BJ (cell line): ENCODE data around the gene PTCD1. TPM values are rescaled to one million over a fixed set of nuclear protein-coding genes. Genes with fewer than 3 reads are reported as not detected.
A peak's percentile ranks its signal among the peaks of the same experiment; 100 is the strongest.

ENCODE experiments used
- CTCF ChIA-PET: fragments of 350-600 bp; formaldehyde crosslinking; extraction: SDS; loops from one replicate; lab custom pipeline; 2021; ENCODE audit warnings: antibody characterized with exemption, inconsistent platforms; lab: Yijun Ruan, JAX
- POLR2A ChIA-PET: fragments of 300-600 bp; sonication (Branson Sonifier 250); formaldehyde crosslinking; extraction: SDS; loops from one replicate; lab custom pipeline; 2021; ENCODE audit warnings: antibody characterized with exemption; lab: Charles Lee
- DNase-seq: peaks from one replicate; pipeline ENCODE4 v3.0.0-alpha.2; 2011; ENCODE audit warnings: low read depth
- H3K27me3 ChIP-seq: 2 replicates; pipeline ENCODE4 v1.6.0; 2011; ENCODE audit warnings: low read length; ENCODE audit not compliant: control insufficient read depth, insufficient read depth
- H3K36me3 ChIP-seq: 2 replicates; pipeline ENCODE4 v1.5.1; 2011; ENCODE audit warnings: low read length; ENCODE audit not compliant: control insufficient read depth, insufficient read depth
- H3K4me3 ChIP-seq: 2 replicates; pipeline ENCODE4 v1.5.1; 2011; ENCODE audit warnings: low read depth, mild to moderate bottlenecking, control low read depth, low read length
- polyA minus RNA-seq: library from RNA; depleted of rRNA, polyadenylated mRNA; stranded (reverse); fragments of >200 nt; gene quantifications from 2 replicates; pipeline ENCODE4 v1.2.3, GENCODE V29; 2011; rRNA and poly(A)+ RNA removed
- polyA plus RNA-seq: library from polyadenylated mRNA; depleted of rRNA; stranded (reverse); fragments of >200 nt; gene quantifications from 2 replicates; pipeline ENCODE4 v1.2.3, GENCODE V29; 2011; rRNA removed
- TF ChIP-seq, protein P1 (sequence below): IDR thresholded peaks from 2 replicates; pipeline ENCODE4 v1.5.1; 2011; ENCODE audit warnings: low read depth, mild to moderate bottlenecking, control low read depth, inconsistent platforms, low read length, moderate library complexity; ENCODE audit not compliant: insufficient read depth

PTCD1 gene, protein sequence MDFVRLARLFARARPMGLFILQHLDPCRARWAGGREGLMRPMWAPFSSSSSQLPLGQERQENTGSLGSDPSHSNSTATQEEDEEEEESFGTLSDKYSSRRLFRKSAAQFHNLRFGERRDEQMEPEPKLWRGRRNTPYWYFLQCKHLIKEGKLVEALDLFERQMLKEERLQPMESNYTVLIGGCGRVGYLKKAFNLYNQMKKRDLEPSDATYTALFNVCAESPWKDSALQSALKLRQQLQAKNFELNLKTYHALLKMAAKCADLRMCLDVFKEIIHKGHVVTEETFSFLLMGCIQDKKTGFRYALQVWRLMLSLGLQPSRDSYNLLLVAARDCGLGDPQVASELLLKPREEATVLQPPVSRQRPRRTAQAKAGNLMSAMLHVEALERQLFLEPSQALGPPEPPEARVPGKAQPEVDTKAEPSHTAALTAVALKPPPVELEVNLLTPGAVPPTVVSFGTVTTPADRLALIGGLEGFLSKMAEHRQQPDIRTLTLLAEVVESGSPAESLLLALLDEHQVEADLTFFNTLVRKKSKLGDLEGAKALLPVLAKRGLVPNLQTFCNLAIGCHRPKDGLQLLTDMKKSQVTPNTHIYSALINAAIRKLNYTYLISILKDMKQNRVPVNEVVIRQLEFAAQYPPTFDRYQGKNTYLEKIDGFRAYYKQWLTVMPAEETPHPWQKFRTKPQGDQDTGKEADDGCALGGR
- polyA plus RNA-seq (1.7 and 3.5 TPM in 2 replicates), polyA minus RNA-seq (1.7 and 2.4 TPM in 2 replicates)

DNA sequence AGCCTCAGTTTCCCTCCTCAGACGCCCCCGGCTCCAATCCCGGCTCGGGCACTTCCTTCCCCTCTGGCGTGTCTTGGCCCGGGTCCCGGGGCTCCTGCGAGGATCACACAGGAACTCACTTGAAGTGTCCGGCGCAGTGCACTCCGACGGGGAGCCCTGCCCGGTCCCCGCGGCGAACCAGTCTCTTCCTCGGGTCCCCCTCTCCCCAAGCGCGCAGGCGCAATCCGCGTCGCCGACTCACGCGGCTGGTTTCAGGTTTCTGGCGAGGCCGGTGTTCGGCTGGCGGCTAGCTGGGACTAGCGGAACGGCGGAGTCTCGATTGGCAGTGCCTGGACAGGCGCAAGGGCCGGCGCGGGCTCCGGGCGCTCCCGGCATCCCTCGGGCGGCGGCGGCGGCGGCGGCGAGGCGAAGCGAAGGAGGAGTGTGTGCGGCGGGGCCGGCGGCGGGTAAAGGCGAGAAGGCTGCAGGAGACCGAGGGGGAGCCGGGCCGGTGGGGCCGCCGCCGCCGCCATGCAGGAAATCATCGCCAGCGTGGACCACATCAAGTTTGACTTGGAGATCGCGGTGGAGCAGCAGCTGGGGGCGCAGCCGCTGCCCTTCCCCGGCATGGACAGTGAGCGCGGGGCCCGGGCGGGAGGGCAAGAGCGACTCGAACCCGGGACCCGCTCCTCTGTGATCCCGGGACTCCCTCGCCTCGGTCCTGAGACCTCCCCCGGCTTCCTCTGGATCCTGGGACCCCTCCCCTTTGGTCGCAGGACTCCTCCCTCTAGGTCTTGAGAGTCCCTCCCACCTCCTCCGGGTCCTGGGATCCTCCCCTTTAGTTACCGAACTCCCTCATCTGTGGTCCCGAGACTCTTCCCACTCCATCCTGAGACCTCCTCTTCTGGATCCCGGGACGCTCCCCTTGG is at the start of gene PTCD1, which contains the start of gene CPSF4:
Gene PTCD1 (minus strand): TSS at position 226 of the 908 bp plus-strand sequence. CDS start 3,556 bp downstream, outside the sequence.
Gene CPSF4 (plus strand): TSS at position 371 of the 908 bp plus-strand sequence. CDS start 140 bp downstream, at position 511.
- peak; percentile 73 for DNase-seq
- POLR2A ChIA-PET: interaction anchor here (0.6 to 1.0 kb wide), 2 partner anchors 30 to 480 kb away, joined by 3 read pairs; partner anchors contain the start of genes BUD31 and PDAP1
- TF ChIP-seq, protein P1, sequence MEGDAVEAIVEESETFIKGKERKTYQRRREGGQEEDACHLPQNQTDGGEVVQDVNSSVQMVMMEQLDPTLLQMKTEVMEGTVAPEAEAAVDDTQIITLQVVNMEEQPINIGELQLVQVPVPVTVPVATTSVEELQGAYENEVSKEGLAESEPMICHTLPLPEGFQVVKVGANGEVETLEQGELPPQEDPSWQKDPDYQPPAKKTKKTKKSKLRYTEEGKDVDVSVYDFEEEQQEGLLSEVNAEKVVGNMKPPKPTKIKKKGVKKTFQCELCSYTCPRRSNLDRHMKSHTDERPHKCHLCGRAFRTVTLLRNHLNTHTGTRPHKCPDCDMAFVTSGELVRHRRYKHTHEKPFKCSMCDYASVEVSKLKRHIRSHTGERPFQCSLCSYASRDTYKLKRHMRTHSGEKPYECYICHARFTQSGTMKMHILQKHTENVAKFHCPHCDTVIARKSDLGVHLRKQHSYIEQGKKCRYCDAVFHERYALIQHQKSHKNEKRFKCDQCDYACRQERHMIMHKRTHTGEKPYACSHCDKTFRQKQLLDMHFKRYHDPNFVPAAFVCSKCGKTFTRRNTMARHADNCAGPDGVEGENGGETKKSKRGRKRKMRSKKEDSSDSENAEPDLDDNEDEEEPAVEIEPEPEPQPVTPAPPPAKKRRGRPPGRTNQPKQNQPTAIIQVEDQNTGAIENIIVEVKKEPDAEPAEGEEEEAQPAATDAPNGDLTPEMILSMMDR: no peak
- peak within 1 kb of the TSS; percentile 88 for H3K4me3 ChIP-seq
- peaks cover 6% of the 10 kb centered on the region for H3K36me3 ChIP-seq
- H3K27me3 ChIP-seq: no peaks in the 10 kb centered on the region
- CTCF ChIA-PET: interaction anchor here (2.2 kb wide), 1 partner anchor 23 kb away, joined by 7 read pairs; no protein-coding TSS in a partner anchor

GRCh38 chr7:99485094-99485493 is 46.5 kb upstream of the PTCD1 start:
- no peak overlapping the region for H3K4me3 ChIP-seq
- CTCF ChIA-PET: no interaction called here
- POLR2A ChIA-PET: no interaction called here
- H3K36me3 ChIP-seq: peaks cover 3% of the 10 kb centered on the region
- TF ChIP-seq, protein P1: no peak
- no peaks in the 10 kb centered on the region for H3K27me3 ChIP-seq
- DNase-seq: no peak

DNA sequence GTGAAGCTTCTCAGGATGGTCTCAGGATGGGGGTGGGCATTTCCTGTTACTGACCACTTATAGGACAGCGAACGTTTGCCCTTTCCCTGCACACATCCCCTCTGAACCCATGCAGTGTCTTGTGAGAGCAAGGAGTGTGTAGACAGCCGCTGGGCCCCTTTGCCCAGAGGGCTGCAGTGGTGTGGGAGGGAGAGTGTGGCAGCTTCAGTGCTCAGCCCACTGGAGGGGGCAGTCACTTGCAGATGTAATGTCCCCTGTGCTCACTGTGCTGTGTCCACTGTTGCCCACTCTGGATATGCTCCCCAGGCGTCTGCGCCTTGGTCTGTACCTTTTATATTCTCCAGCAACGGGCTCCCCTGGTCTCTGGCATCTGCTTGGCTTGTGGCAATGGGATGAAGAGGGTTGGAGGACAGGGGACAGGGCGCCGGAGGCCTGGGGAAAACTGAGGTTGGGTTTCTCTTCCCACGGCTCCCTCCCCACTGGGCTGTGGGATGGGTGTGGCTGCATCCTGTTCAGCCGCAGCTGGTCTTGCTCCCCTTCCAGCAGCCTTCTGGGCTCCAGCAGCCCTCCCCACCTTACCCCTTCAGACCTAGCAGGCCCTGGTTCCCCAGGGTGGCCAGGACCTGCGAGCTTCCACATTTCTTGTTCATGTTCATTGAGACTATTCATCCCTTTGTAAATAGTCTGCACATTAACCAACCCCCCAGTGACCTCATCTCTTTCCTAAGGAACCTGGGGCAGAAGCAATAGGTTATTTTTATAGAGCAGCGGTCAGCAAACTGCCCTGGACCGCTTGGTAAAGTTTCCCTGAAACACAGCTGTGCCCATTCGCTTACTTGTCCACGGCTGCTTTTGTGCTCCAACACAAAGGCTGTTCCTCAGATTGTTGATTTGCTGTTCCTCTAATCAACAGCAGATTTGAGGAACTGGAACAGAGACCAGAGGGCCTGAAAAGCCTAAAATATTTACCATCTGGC is 40.2 kb upstream of the PTCD1 start:
- Histone ChIP-seq H3K36me3 (0 out of 2 replicates have a peak, but pooled peaks cover 1% of the 10 kb centered on the region), H3K4me3 (no peak overlapping the region), H3K27me3 (no peaks in the 10 kb centered on the region)
- ChIA-PET CTCF (interaction anchor here (1.4 kb wide), 1 partner anchor 11 kb away, joined by 3 read pairs; no protein-coding TSS in a partner anchor), POLR2A (no interaction called here)
- no peak for DNase-seq
- TF ChIP-seq, protein P1: no peak

- Histone ChIP-seq H3K27me3 (no peaks in the 10 kb centered on the region), H3K4me3 (no peak overlapping the region), H3K36me3 (0 out of 2 replicates have a peak, but pooled peaks cover 1% of the 10 kb centered on the region)
- TF ChIP-seq, protein P1: no peak
- POLR2A ChIA-PET: no interaction called here
- CTCF ChIA-PET: no interaction called here
- DNase-seq: no peak
Measured at GRCh38 chr7:99476107-99476506, 37.5 kb upstream of the PTCD1 start.
